Cardiac fibroblast (primary cell): Measurements from ENCODE around the gene RFNG.

ENCODE experiments used
- DNase-seq, 2 donors: peaks; one replicate each; pipeline versions ENCODE4 v3.0.0 to v3.0.0-alpha.2; 2010; ENCODE audit warnings: low read depth in 2 of 2
- H3K4me3 ChIP-seq, 2 donors: replicated peaks in 1 of 2; 1 replicate in 1 of 2; 2 replicates in 1 of 2; pipeline ENCODE4 v1.5.1; 2011; ENCODE audit warnings: low read depth in 2 of 2, low read length in 2 of 2, mild to moderate bottlenecking in 2 of 2, moderate library complexity in 1 of 2
- TF ChIP-seq, protein P1 (sequence below): IDR thresholded peaks from one replicate; pipeline ENCODE4 v1.5.1; 2011; ENCODE audit warnings: low read depth, mild to moderate bottlenecking, low read length, inconsistent platforms

Gene RFNG

DNA sequence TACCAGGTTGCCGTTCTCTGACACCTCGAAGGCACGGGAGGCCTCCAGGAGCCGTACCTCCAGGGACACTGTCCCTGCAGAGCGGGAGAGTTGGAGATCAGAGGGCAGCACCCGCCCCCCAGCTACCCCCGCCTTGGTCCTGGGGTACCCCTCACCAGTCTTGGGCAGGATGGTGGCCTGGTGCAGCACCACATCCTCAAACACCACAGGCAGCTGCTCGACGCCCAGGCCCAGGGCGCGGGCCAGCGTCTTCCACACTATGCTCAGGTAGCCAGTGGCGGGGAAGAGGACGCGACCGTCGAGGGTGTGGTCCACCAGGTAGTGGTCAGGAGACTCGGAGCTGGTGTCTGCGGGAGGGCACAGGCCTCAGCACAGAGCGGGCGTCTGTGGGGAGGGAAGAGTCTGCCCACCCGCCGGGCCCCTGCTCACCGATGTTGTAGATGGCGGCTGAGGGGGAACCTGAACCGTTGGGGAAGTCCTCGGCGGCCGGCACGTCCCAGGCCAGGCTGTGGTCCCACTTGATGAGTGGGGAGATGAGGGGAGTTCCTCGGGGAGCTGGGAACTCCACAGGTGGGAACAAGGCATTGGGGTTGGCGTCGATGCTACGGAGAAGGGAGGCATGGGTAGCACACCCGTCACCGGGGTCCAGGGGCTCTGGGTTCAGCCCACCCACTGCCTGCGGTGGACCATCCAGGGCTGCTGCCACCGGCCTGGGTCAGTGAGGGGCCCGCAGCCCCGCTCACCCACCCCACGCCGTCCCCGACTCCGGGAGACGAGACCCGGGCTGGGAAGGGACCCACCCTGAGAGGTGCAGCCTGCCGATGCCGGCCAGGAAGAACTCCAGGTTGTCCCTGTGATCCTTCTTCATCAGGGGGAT lies 36.6 kb upstream of the RFNG start:
- no peak for DNase-seq
- TF ChIP-seq, protein P1, sequence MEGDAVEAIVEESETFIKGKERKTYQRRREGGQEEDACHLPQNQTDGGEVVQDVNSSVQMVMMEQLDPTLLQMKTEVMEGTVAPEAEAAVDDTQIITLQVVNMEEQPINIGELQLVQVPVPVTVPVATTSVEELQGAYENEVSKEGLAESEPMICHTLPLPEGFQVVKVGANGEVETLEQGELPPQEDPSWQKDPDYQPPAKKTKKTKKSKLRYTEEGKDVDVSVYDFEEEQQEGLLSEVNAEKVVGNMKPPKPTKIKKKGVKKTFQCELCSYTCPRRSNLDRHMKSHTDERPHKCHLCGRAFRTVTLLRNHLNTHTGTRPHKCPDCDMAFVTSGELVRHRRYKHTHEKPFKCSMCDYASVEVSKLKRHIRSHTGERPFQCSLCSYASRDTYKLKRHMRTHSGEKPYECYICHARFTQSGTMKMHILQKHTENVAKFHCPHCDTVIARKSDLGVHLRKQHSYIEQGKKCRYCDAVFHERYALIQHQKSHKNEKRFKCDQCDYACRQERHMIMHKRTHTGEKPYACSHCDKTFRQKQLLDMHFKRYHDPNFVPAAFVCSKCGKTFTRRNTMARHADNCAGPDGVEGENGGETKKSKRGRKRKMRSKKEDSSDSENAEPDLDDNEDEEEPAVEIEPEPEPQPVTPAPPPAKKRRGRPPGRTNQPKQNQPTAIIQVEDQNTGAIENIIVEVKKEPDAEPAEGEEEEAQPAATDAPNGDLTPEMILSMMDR, result no peak
- no peak overlapping the region for H3K4me3 ChIP-seq

GRCh38 chr17:82086941-82087906 lies 35.6 kb upstream of the RFNG start:
- no peak for DNase-seq
- TF ChIP-seq, protein P1, result no peak
- no peak overlapping the region for H3K4me3 ChIP-seq

- DNase-seq, result no peak
- TF ChIP-seq, protein P1, result no peak
Measured at GRCh38 chr17:82085931-82086764, 34.5 kb upstream of the RFNG start.

GRCh38 chr17:82085031-82085861 lies 33.6 kb upstream of the RFNG start:
- no peak for DNase-seq
- no peak overlapping the region for H3K4me3 ChIP-seq
- TF ChIP-seq, protein P1, result no peak

More at GRCh38 chr17:82085931-82086764, 34.5 kb upstream of the RFNG start:
- H3K4me3 ChIP-seq, result no peak overlapping the region

- DNase-seq, result no peak
- no peak overlapping the region for H3K4me3 ChIP-seq
- TF ChIP-seq, protein P1, result no peak
Measured at GRCh38 chr17:82084373-82085030, 32.9 kb upstream of the RFNG start.
